ENCODE results near the gene UCKL1.

DNA sequence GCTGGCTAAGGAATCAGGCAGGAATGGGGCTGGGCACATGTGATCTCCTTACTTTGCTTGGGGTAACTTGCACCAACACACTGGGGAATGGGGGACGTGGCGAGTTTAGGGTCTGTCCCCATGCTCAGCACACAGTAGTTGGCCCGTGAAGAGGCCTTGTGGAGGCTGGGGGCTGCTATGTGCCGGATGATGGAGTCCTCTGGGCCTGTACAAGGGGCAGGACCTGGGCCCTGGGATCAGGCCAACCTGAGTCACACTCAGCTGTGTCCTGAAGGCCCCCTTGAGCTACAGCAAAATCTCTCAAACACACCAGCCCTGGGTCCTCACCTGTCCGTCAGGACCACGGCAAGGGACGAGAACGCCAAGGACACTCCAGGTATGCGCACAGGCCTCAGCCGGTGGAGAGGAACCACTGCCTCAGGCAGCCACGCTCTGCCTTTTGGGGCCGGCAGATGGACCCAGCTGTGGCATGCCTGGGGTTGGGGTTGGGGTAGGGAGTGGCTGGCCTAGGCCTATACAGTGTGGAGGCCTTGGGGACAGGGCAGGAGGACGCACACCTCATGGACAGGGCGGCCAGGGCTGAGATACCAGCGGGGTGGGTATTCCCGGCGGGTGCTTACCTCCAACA lies 11.1 kb downstream of the UCKL1 start:
- TF ChIP-seq, protein P1, sequence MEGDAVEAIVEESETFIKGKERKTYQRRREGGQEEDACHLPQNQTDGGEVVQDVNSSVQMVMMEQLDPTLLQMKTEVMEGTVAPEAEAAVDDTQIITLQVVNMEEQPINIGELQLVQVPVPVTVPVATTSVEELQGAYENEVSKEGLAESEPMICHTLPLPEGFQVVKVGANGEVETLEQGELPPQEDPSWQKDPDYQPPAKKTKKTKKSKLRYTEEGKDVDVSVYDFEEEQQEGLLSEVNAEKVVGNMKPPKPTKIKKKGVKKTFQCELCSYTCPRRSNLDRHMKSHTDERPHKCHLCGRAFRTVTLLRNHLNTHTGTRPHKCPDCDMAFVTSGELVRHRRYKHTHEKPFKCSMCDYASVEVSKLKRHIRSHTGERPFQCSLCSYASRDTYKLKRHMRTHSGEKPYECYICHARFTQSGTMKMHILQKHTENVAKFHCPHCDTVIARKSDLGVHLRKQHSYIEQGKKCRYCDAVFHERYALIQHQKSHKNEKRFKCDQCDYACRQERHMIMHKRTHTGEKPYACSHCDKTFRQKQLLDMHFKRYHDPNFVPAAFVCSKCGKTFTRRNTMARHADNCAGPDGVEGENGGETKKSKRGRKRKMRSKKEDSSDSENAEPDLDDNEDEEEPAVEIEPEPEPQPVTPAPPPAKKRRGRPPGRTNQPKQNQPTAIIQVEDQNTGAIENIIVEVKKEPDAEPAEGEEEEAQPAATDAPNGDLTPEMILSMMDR (IDR thresholded peaks at IDR 0.05): no peak
- no peak for TF ChIP-seq EP300 (IDR thresholded peaks at IDR 0.05)
- TF ChIP-seq POLR2A (IDR thresholded peaks at IDR 0.05): no peak
